ENCODE measurements around the gene ARID1B.

GRCh38 chr6:156919370-156919769, 142.2 kb downstream of the ARID1B start:
- TF ChIP-seq CEBPZ (IDR thresholded peaks at IDR 0.05; ENCODE audit: borderline replicate concordance, low read depth, low read length) (no peak), KDM4B (IDR thresholded peaks at IDR 0.05; ENCODE audit: borderline replicate concordance in 2 of 2, low read depth in 1 of 2) (no peak), ETV6 (IDR thresholded peaks at IDR 0.05; ENCODE audit: borderline replicate concordance in 1 of 2, low read depth in 2 of 2, low read length in 1 of 2) (no peak), ETV6 (CRISPR knock-in tag; IDR thresholded peaks at IDR 0.05; ENCODE audit: borderline replicate concordance) (no peak), HOMEZ (CRISPR knock-in tag; IDR thresholded peaks at IDR 0.05) (no peak), CTCF (IDR thresholded peaks at IDR 0.05 in 2 of 3, conservative IDR thresholded peaks at IDR 0.05 in 1 of 3; ENCODE audit: insufficient read depth in 2 of 3, low read depth in 1 of 3, low read length in 3 of 3) (no peak), ZNF511 (CRISPR knock-in tag; IDR thresholded peaks at IDR 0.05) (no peak), ELF1 (tag; IDR thresholded peaks at IDR 0.05) (no peak), MAX (CRISPR knock-in tag; IDR thresholded peaks at IDR 0.05) (no peak), SIRT6 (IDR thresholded peaks at IDR 0.05; ENCODE audit: low read depth, low read length) (no peak), STAT6 (CRISPR knock-in tag; IDR thresholded peaks at IDR 0.05) (no peak)
